T1000 (cell line): ENCODE data around the gene MEIG1.
"Not testable (repeated sequence)": the region's sequence is repeated elsewhere in the genome, so short reads cannot be mapped to it uniquely, and the experiment has no call there.

ENCODE experiments used
- DNase-seq: peaks from one replicate; lab custom pipeline; 2025; ENCODE audit warnings: mixed read lengths; lab: John Stamatoyannopoulos, UW

Gene MEIG1

GRCh38 chr10:14954934-14955333 is 4.3 kb upstream of the MEIG1 start:
- no peak for DNase-seq

- no peak for DNase-seq
Measured at GRCh38 chr10:14958872-14959220, 342 bp upstream of the MEIG1 start.

GRCh38 chr10:14967897-14968296 is 8.7 kb downstream of the MEIG1 start:
- DNase-seq, result no peak

- no peak for DNase-seq
Measured at GRCh38 chr10:14971867-14972448, 12.8 kb downstream of the MEIG1 start.

- not testable (repeated sequence) for DNase-seq
Measured at GRCh38 chr10:14974153-14974998, 15.2 kb downstream of the MEIG1 start.

- no peak for DNase-seq
Measured at GRCh38 chr10:14975672-14976273, 16.6 kb downstream of the MEIG1 start.

- no peak for DNase-seq
Measured at GRCh38 chr10:14982744-14983143, 23.6 kb downstream of the MEIG1 start.

GRCh38 chr10:14989552-14989951 is 30.4 kb downstream of the MEIG1 start:
- not testable (repeated sequence) for DNase-seq

- DNase-seq, result peak; percentile 99
Measured at GRCh38 chr10:14991035-14991749, 32.0 kb downstream of the MEIG1 start.

- DNase-seq, result not testable (repeated sequence)
Measured at GRCh38 chr10:14992336-14992735, 33.1 kb downstream of the MEIG1 start.

GRCh38 chr10:14993500-14994455 is 34.6 kb downstream of the MEIG1 start:
- DNase-seq, result not testable (repeated sequence)

GRCh38 chr10:14995964-14996565 is 36.9 kb downstream of the MEIG1 start:
- DNase-seq, result no peak

- DNase-seq, result not testable (repeated sequence)
Measured at GRCh38 chr10:15013530-15013929, 54.3 kb downstream of the MEIG1 start.

- no peak for DNase-seq
Measured at GRCh38 chr10:15015451-15015850, 56.3 kb downstream of the MEIG1 start.

GRCh38 chr10:15020966-15021365 is 61.8 kb downstream of the MEIG1 start:
- peak; percentile 97 for DNase-seq
